ENCODE measurements around the gene THSD7B. TPM values are rescaled to one million over a fixed set of nuclear protein-coding genes. Genes with fewer than 3 reads are reported as not detected.
"Not testable (repeated sequence)": the region's sequence is repeated elsewhere in the genome, so short reads cannot be mapped to it uniquely, and the experiment has no call there.

THSD7B gene
- total RNA-seq, 3 donors from 2014 or later = not detected

DNA sequence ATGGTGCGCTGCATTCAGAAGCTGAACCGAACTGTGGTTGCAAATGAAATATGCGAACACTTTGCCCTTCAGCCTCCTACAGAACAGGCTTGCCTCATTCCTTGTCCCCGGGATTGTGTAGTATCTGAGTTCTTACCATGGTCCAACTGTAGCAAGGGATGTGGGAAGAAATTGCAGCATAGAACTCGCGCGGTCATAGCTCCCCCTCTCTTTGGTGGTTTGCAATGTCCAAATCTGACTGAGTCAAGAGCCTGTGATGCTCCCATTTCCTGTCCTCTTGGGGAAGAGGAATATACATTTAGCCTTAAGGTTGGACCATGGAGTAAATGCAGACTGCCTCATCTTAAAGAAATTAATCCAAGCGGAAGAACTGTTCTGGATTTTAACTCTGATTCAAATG is 291.4 kb downstream of the THSD7B start:
- H3K36me3 Mint-ChIP-seq (ENCODE audit: insufficient read depth) = no peaks in the 10 kb centered on the region
- no peak overlapping the region for H3K4me3 Mint-ChIP-seq
- H3K27me3 Mint-ChIP-seq (ENCODE audit: low read depth) = no peaks in the 10 kb centered on the region
- H3K4me1 Mint-ChIP-seq (ENCODE audit: low read depth) = no peaks in the 10 kb centered on the region
- DNase-seq (no peak), ATAC-seq (no peak)
- peaks cover 3% of the 10 kb centered on the region for H3K9me3 Mint-ChIP-seq

- H3K36me3 Mint-ChIP-seq (ENCODE audit: insufficient read depth) = not testable (repeated sequence)
Measured at GRCh38 chr2:137076111-137076765, 310.9 kb downstream of the THSD7B start.

GRCh38 chr2:137091704-137092103 is 326.4 kb downstream of the THSD7B start:
- Mint-ChIP-seq H3K27me3 (ENCODE audit: low read depth) (peaks cover 2% of the 10 kb centered on the region), H3K4me3 (no peak overlapping the region)

More at GRCh38 chr2:137076111-137076765, 310.9 kb downstream of the THSD7B start:
- not testable (repeated sequence) for H3K27me3 Mint-ChIP-seq (ENCODE audit: low read depth); H3K9me3 Mint-ChIP-seq; ATAC-seq; DNase-seq; H3K4me3 Mint-ChIP-seq; H3K4me1 Mint-ChIP-seq (ENCODE audit: low read depth)

DNA sequence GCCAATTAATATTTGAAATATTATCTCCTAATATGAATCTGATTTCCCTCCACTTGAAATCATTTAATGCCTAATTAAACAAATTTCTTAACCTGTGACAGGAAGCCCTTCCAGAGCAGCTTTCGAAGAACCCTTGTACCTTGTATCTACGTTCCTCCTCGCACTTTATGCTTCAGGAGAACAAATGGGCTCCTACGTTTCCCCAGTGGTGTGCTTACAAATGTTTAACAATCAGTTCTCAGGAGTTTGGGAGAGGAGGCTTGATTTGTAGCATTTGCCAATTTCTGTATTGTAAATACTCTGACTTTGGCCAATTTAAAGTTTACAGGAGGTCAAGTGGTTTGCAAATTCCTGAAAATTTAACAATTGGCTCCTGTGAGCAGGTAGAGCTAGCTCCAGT is 327.8 kb downstream of the THSD7B start:
- no peaks in the 10 kb centered on the region for H3K4me1 Mint-ChIP-seq (ENCODE audit: low read depth)
- DNase-seq (no peak), ATAC-seq (no peak)
- peaks cover 2% of the 10 kb centered on the region for H3K27me3 Mint-ChIP-seq (ENCODE audit: low read depth)
- no peaks in the 10 kb centered on the region for H3K36me3 Mint-ChIP-seq (ENCODE audit: insufficient read depth)
- no peak overlapping the region for H3K4me3 Mint-ChIP-seq
- peaks cover 3% of the 10 kb centered on the region for H3K9me3 Mint-ChIP-seq

More at GRCh38 chr2:137091704-137092103, 326.4 kb downstream of the THSD7B start:
- no peak for ATAC-seq
- no peaks in the 10 kb centered on the region for H3K36me3 Mint-ChIP-seq (ENCODE audit: insufficient read depth)
- H3K4me1 Mint-ChIP-seq (ENCODE audit: low read depth) = no peaks in the 10 kb centered on the region
- DNase-seq = no peak
- H3K9me3 Mint-ChIP-seq = peaks cover 3% of the 10 kb centered on the region

DNA sequence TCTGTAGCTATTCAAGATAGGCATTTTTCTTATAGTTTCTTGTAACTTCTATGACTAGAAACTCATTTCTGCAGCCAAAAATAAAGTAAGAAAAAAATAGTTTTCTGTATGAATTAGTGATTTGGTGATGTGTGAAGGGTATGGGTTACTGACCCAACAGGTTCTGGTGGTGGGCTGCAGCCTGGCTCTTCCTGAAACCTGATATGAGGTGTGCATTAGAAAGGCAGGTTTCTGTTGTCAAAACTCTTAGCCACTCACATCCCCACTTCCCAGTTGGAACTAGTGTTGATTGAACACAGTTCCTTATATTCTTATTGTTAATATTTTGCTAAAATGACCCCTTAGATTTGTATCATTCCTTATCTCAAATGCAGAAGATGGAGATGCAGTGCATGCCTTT is 330.8 kb downstream of the THSD7B start:
- H3K9me3 Mint-ChIP-seq = no peaks in the 10 kb centered on the region
- no peaks in the 10 kb centered on the region for H3K36me3 Mint-ChIP-seq (ENCODE audit: insufficient read depth)
- no peaks in the 10 kb centered on the region for H3K27me3 Mint-ChIP-seq (ENCODE audit: low read depth)
- H3K4me3 Mint-ChIP-seq = no peak overlapping the region
- H3K4me1 Mint-ChIP-seq (ENCODE audit: low read depth) = no peaks in the 10 kb centered on the region
- no peak for ATAC-seq
- DNase-seq = no peak

GRCh38 chr2:137096693-137097092 is 331.3 kb downstream of the THSD7B start:
- no peak overlapping the region for H3K4me3 Mint-ChIP-seq
- ATAC-seq (no peak), DNase-seq (no peak)
- no peaks in the 10 kb centered on the region for H3K9me3 Mint-ChIP-seq
- no peaks in the 10 kb centered on the region for H3K4me1 Mint-ChIP-seq (ENCODE audit: low read depth)
- H3K36me3 Mint-ChIP-seq (ENCODE audit: insufficient read depth) = no peaks in the 10 kb centered on the region
- no peaks in the 10 kb centered on the region for H3K27me3 Mint-ChIP-seq (ENCODE audit: low read depth)

- H3K27me3 Mint-ChIP-seq (ENCODE audit: low read depth); H3K4me3 Mint-ChIP-seq; H3K4me1 Mint-ChIP-seq (ENCODE audit: low read depth): not testable (repeated sequence)
Measured at GRCh38 chr2:137101814-137102213, 336.5 kb downstream of the THSD7B start.

DNA sequence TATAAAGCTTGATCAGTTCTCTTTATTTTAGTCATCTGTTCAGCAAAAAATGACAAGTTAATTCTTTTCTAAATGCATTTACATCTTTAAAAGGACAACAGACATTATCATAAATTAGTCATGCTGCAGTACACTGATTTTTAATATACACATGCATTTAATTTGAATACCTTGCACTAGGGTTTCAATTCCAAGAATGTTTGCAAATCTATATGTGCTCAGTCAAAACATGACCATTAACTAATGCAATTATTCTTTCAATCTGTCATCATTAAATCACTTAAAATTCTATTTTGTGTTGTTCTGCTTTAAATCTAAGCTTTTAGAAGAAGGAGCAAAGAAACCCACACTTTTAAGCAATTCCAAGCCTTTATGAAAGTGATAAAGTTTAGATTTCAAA is 342.6 kb downstream of the THSD7B start:
- Mint-ChIP-seq H3K9me3 (peaks cover under 1% of the 10 kb centered on the region), H3K4me1 (ENCODE audit: low read depth) (no peaks in the 10 kb centered on the region), H3K27me3 (ENCODE audit: low read depth) (no peaks in the 10 kb centered on the region), H3K4me3 (no peak overlapping the region), H3K36me3 (ENCODE audit: insufficient read depth) (no peaks in the 10 kb centered on the region)
- ATAC-seq (no peak), DNase-seq (no peak)

More at GRCh38 chr2:137101814-137102213, 336.5 kb downstream of the THSD7B start:
- ATAC-seq; H3K36me3 Mint-ChIP-seq (ENCODE audit: insufficient read depth); DNase-seq; H3K9me3 Mint-ChIP-seq: not testable (repeated sequence)

- H3K4me3 Mint-ChIP-seq = no peak overlapping the region
- ATAC-seq = no peak
- no peaks in the 10 kb centered on the region for H3K27me3 Mint-ChIP-seq (ENCODE audit: low read depth)
- H3K9me3 Mint-ChIP-seq = no peaks in the 10 kb centered on the region
- H3K4me1 Mint-ChIP-seq (ENCODE audit: low read depth) = no peaks in the 10 kb centered on the region
- DNase-seq = no peak
- H3K36me3 Mint-ChIP-seq (ENCODE audit: insufficient read depth) = no peaks in the 10 kb centered on the region
Measured at GRCh38 chr2:137111896-137112295, 346.6 kb downstream of the THSD7B start.

- Mint-ChIP-seq H3K4me3 (no peak overlapping the region), H3K36me3 (ENCODE audit: insufficient read depth) (no peaks in the 10 kb centered on the region), H3K27me3 (ENCODE audit: low read depth) (no peaks in the 10 kb centered on the region), H3K9me3 (no peaks in the 10 kb centered on the region), H3K4me1 (ENCODE audit: low read depth) (no peaks in the 10 kb centered on the region)
- DNase-seq = no peak
- no peak for ATAC-seq
Measured at GRCh38 chr2:137115081-137115794, 349.9 kb downstream of the THSD7B start.

DNA sequence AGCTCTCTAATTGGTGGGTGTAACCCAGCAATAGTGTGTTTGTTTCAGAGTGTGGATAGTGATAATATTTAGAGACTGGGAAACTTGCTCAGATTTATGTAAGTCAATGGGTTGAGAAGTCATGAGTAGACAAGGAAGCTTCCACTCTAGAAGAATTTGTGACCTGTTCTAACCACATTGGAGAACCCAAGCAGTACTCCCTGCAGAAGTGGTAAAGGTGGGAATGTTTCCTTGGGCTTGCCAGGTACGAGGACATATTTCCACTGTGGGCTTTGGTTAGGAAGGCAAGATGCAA is 350.4 kb downstream of the THSD7B start:
- Mint-ChIP-seq H3K4me3 (no peak overlapping the region), H3K27me3 (ENCODE audit: low read depth) (no peaks in the 10 kb centered on the region), H3K4me1 (ENCODE audit: low read depth) (no peaks in the 10 kb centered on the region), H3K36me3 (ENCODE audit: insufficient read depth) (no peaks in the 10 kb centered on the region), H3K9me3 (no peaks in the 10 kb centered on the region)
- no peak for DNase-seq
- no peak for ATAC-seq

- Mint-ChIP-seq H3K27me3 (ENCODE audit: low read depth) (no peaks in the 10 kb centered on the region), H3K4me3 (no peak overlapping the region), H3K9me3 (peaks cover 3% of the 10 kb centered on the region), H3K4me1 (ENCODE audit: low read depth) (no peaks in the 10 kb centered on the region), H3K36me3 (ENCODE audit: insufficient read depth) (no peaks in the 10 kb centered on the region)
- DNase-seq (no peak), ATAC-seq (no peak)
Measured at GRCh38 chr2:137117385-137117784, 352.0 kb downstream of the THSD7B start.

DNA sequence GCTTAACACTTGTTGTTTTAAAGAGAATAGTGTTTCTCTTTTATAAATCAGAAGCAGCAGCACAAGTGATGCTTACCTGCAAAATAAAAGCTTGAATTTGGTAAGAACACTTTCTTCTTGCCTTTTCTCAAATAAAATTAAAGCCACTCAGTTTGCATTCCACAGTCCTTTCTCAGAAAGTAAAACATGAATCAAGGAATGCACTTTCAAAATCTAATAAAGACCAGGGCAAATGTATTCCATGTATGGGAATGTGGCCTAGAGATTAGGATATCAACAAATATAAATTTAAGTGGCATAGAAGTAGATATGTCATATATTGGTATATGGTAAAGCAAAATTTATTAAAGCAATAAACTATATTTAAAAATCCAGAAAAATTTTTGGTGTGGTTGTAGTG is 352.8 kb downstream of the THSD7B start:
- Mint-ChIP-seq H3K4me3 (no peak overlapping the region), H3K27me3 (ENCODE audit: low read depth) (no peaks in the 10 kb centered on the region), H3K9me3 (peaks cover 3% of the 10 kb centered on the region), H3K36me3 (ENCODE audit: insufficient read depth) (no peaks in the 10 kb centered on the region), H3K4me1 (ENCODE audit: low read depth) (no peaks in the 10 kb centered on the region)
- no peak for ATAC-seq
- DNase-seq = no peak

DNA sequence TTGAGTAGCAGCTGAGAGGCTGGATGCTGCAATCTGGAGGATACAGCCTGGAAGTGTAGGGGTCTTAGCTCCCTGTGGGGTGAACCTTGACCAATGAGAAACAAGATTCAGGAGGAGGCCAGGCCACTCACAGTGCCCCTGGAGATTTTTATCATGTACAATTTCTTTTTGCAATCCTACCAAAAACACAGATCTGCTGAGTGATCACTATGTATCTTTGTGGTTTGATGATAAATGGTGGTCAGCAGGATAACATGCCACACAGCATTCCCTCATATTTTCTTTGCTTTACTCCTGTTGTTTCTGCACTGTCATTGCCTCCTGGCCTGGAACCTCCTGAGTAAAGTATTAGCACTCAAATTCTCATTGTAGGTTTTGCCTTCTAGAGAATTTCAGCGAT is 357.9 kb downstream of the THSD7B start:
- no peak overlapping the region for H3K4me3 Mint-ChIP-seq
- no peak for ATAC-seq
- DNase-seq = no peak
- H3K9me3 Mint-ChIP-seq = peaks cover 3% of the 10 kb centered on the region
- no peaks in the 10 kb centered on the region for H3K4me1 Mint-ChIP-seq (ENCODE audit: low read depth)
- H3K36me3 Mint-ChIP-seq (ENCODE audit: insufficient read depth) = no peaks in the 10 kb centered on the region
- H3K27me3 Mint-ChIP-seq (ENCODE audit: low read depth) = no peaks in the 10 kb centered on the region

DNA sequence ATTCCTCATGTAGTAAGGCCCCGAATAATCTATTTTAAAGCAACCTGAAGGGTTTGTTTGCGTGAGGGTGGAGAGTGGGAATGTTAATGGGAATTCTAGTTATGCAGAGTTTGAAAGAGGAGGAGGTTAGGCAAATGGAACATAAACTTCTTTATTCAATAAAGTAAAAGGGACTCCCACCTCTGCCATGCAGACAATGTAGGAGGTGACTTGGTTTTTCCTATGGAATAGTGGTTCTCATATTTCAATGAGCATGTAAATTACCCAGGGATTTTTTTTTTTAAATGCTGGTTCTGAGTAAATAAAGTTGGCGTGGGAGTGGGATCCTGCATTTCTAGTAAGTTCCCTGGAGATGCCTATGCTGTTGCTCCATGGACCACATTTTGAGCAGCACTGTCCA is 367.9 kb downstream of the THSD7B start:
- H3K36me3 Mint-ChIP-seq (ENCODE audit: insufficient read depth) = no peaks in the 10 kb centered on the region
- H3K4me1 Mint-ChIP-seq (ENCODE audit: low read depth) = no peaks in the 10 kb centered on the region
- no peak for DNase-seq
- ATAC-seq = no peak
- no peaks in the 10 kb centered on the region for H3K9me3 Mint-ChIP-seq
- no peak overlapping the region for H3K4me3 Mint-ChIP-seq
- no peaks in the 10 kb centered on the region for H3K27me3 Mint-ChIP-seq (ENCODE audit: low read depth)

Data from activated T-cell treated with anti-CD3 and anti-CD28 coated beads, Interleukin-2, amount 50 U/mL, for 4 hours (primary cell).